NB4 (cell line): ENCODE results near the gene PLPPR1.
A peak's percentile ranks its signal among the peaks of the same experiment; 100 is the strongest.
"Not testable (repeated sequence)": the region's sequence is repeated elsewhere in the genome, so short reads cannot be mapped to it uniquely, and the experiment has no call there.

Experiments
- DNase-seq: peaks from one replicate; pipeline ENCODE4 v3.0.0; 2010; ENCODE audit warnings: low read depth
- H3K4me3 ChIP-seq: one replicate; pipeline ENCODE4 v1.5.1; 2011; ENCODE audit warnings: mild to moderate bottlenecking, low read depth, low read length, moderate library complexity
- CTCF ChIP-seq: IDR thresholded peaks from one replicate; pipeline ENCODE4 v1.5.1; 2012; ENCODE audit warnings: low read depth, low read length
- MAX ChIP-seq: IDR thresholded peaks from 2 replicates; pipeline ENCODE4 v1.6.1; 2011; ENCODE audit warnings: low read depth, low read length
- MYC ChIP-seq: IDR thresholded peaks from 2 replicates; pipeline ENCODE4 v1.6.1; 2011; ENCODE audit warnings: low read depth, low read length
- POLR2A ChIP-seq: IDR thresholded peaks from 2 replicates; pipeline ENCODE4 v1.6.1; 2011; ENCODE audit warnings: mild to moderate bottlenecking; ENCODE audit not compliant: insufficient read length; ENCODE audit errors: extremely low read depth

PLPPR1 gene

GRCh38 chr9:101117161-101117560 is 88.6 kb downstream of the PLPPR1 start:
- H3K4me3 ChIP-seq: no peak overlapping the region
- no peak for DNase-seq
- TF ChIP-seq MAX (no peak), MYC (no peak), CTCF (no peak), POLR2A (no peak)

- no peak overlapping the region for H3K4me3 ChIP-seq
- DNase-seq: peak; percentile 52
- TF ChIP-seq CTCF: peak; percentile 81
- no peak for TF ChIP-seq MAX
Observed at GRCh38 chr9:101119206-101119819, 90.8 kb downstream of the PLPPR1 start.

GRCh38 chr9:101121836-101122399 is 93.4 kb downstream of the PLPPR1 start:
- H3K4me3 ChIP-seq: no peak overlapping the region
- TF ChIP-seq CTCF (no peak), MAX (no peak), MYC (no peak), POLR2A (no peak)
- DNase-seq: no peak

GRCh38 chr9:101126556-101126955 is 98.0 kb downstream of the PLPPR1 start:
- no peak for TF ChIP-seq CTCF
- no peak for TF ChIP-seq MAX
- no peak for TF ChIP-seq POLR2A
- TF ChIP-seq MYC: no peak
- H3K4me3 ChIP-seq: no peak overlapping the region
- no peak for DNase-seq

GRCh38 chr9:101127369-101127768 is 98.8 kb downstream of the PLPPR1 start:
- not testable (repeated sequence) for H3K4me3 ChIP-seq

GRCh38 chr9:101128623-101129022 is 100.1 kb downstream of the PLPPR1 start:
- DNase-seq: no peak
- H3K4me3 ChIP-seq: no peak overlapping the region
- TF ChIP-seq POLR2A (no peak), CTCF (no peak), MYC (no peak)

More at GRCh38 chr9:101127369-101127768, 98.8 kb downstream of the PLPPR1 start:
- not testable (repeated sequence) for DNase-seq

- DNase-seq: no peak
- TF ChIP-seq MYC (no peak), MAX (no peak), CTCF (no peak), POLR2A (no peak)
- H3K4me3 ChIP-seq: no peak overlapping the region
Observed at GRCh38 chr9:101130054-101130453, 101.5 kb downstream of the PLPPR1 start.
